Adrenal gland (tissue), 5 donors: Measurements from ENCODE around the gene RLN2.

ENCODE experiments used
- POLR2A ChIP-seq, 2 donors: fragments of 450-650 bp; IDR thresholded peaks; one replicate each; pipeline ENCODE4 v1.6.1; 2017; ENCODE audit warnings: antibody characterized with exemption in 2 of 2, mild to moderate bottlenecking in 2 of 2, moderate library complexity in 1 of 2
- TF ChIP-seq, protein P1 (sequence below), 6 experiments: fragments of 450-650 bp in 4 of 6; fragments of 200-600 bp in 2 of 6; sonication (generic) in 1 of 6; IDR thresholded peaks; 1 replicate in 5 of 6; 2 replicates in 1 of 6; pipeline versions ENCODE4 v1.5.1 to v1.8.0; 2016 to 2021; ENCODE audit warnings: antibody characterized with exemption in 6 of 6, mild to moderate bottlenecking in 2 of 6, moderate library complexity in 1 of 6
- donor health status: DM: no; HTN: no; CAD: no.

DNA sequence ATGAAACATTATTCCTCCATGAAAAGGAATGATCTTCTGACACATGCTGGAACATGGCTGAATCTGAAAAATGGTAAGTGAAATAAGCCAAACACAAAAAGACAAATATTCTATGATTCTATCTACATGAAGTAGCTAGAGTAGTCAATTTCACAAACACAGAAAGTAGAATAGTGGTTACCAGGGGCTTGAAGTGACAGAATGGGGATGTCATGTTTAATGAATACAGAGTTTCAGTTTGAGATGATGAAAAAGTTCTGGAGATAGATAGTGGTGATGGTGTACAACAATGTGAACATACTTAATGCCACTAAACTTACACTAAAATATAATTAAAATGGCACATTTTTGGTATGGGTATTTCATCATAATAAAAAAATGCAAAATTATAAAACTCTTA lies 18.3 kb downstream of the RLN2 start:
- TF ChIP-seq, protein P1, sequence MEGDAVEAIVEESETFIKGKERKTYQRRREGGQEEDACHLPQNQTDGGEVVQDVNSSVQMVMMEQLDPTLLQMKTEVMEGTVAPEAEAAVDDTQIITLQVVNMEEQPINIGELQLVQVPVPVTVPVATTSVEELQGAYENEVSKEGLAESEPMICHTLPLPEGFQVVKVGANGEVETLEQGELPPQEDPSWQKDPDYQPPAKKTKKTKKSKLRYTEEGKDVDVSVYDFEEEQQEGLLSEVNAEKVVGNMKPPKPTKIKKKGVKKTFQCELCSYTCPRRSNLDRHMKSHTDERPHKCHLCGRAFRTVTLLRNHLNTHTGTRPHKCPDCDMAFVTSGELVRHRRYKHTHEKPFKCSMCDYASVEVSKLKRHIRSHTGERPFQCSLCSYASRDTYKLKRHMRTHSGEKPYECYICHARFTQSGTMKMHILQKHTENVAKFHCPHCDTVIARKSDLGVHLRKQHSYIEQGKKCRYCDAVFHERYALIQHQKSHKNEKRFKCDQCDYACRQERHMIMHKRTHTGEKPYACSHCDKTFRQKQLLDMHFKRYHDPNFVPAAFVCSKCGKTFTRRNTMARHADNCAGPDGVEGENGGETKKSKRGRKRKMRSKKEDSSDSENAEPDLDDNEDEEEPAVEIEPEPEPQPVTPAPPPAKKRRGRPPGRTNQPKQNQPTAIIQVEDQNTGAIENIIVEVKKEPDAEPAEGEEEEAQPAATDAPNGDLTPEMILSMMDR (IDR thresholded peaks at IDR 0.05): no peak
- no peak for TF ChIP-seq POLR2A (IDR thresholded peaks at IDR 0.05)
